GM12865 (cell line): ENCODE results near the gene DENND1A.

ENCODE experiments used
- DNase-seq: peaks from one replicate; pipeline ENCODE4 v3.0.0; 2010; ENCODE audit warnings: low read depth
- H3K4me3 ChIP-seq: 2 replicates; pipeline ENCODE4 v1.5.1; 2011; ENCODE audit warnings: mild to moderate bottlenecking, low read depth, low read length, control low read depth
- CTCF ChIP-seq: IDR thresholded peaks from 2 replicates; pipeline ENCODE4 v1.5.1; 2011; ENCODE audit warnings: low read length, control low read depth, low read depth, inconsistent platforms; ENCODE audit not compliant: insufficient read depth; ENCODE audit errors: missing control alignments

DENND1A gene

GRCh38 chr9:123353984-123354591 lies 575.8 kb downstream of the DENND1A start:
- H3K4me3 ChIP-seq: no peak overlapping the region
- TF ChIP-seq CTCF: peak; percentile 81
- peak; percentile 77 for DNase-seq

GRCh38 chr9:123353041-123353440 lies 576.9 kb downstream of the DENND1A start:
- no peak for DNase-seq
- no peak overlapping the region for H3K4me3 ChIP-seq
- TF ChIP-seq CTCF: no peak

- TF ChIP-seq CTCF: no peak
- no peak for DNase-seq
These were observed 579.2 kb downstream of the DENND1A start for GRCh38 chr9:123350590-123351310.

GRCh38 chr9:123349691-123350480 lies 580.0 kb downstream of the DENND1A start:
- peak; percentile 99 for TF ChIP-seq CTCF
- peak; percentile 77 for DNase-seq
- no peak overlapping the region for H3K4me3 ChIP-seq

More at GRCh38 chr9:123350590-123351310, 579.2 kb downstream of the DENND1A start:
- no peak overlapping the region for H3K4me3 ChIP-seq

- TF ChIP-seq CTCF: no peak
- H3K4me3 ChIP-seq: no peak overlapping the region
- DNase-seq: no peak
These were observed 580.9 kb downstream of the DENND1A start for GRCh38 chr9:123349033-123349432.

GRCh38 chr9:123348317-123348992 lies 581.5 kb downstream of the DENND1A start:
- H3K4me3 ChIP-seq: no peak overlapping the region
- DNase-seq: no peak
- no peak for TF ChIP-seq CTCF
